ENCODE data around the gene GFI1.

DNA sequence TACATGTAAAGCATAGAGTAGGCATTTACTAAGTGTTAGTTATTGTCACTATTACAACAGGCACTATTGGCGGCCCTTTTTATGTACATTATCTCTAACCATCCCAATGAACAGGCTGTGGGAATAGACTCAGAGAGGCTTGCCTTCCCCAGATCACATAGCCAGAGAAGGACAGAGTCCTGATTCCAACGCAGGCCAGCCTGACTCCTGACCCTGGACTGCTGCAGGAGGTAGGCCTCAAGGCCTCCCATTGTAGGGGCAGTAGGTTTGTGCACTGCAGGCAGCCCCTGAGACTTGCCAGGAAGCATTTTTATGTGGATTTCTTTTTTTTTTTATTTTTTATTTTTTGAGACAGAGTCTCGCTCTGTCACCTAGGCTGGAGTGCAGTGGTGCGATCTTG, 6.4 kb upstream of the GFI1 start:
- TF ChIP-seq POLR2A (IDR thresholded peaks at IDR 0.05; ENCODE audit: low read depth, low read length) (no peak), EZH2 (IDR thresholded peaks at IDR 0.05; ENCODE audit: borderline replicate concordance, low read depth, low read length, severe bottlenecking) (no peak), GATA2 (IDR thresholded peaks at IDR 0.05; ENCODE audit: insufficient read depth, insufficient read length, low read depth, low read length) (no peak), POLR2AphosphoS5 (IDR thresholded peaks at IDR 0.05; ENCODE audit: insufficient read depth, low read depth, low read length) (no peak)
- TF ChIP-seq, protein P1, sequence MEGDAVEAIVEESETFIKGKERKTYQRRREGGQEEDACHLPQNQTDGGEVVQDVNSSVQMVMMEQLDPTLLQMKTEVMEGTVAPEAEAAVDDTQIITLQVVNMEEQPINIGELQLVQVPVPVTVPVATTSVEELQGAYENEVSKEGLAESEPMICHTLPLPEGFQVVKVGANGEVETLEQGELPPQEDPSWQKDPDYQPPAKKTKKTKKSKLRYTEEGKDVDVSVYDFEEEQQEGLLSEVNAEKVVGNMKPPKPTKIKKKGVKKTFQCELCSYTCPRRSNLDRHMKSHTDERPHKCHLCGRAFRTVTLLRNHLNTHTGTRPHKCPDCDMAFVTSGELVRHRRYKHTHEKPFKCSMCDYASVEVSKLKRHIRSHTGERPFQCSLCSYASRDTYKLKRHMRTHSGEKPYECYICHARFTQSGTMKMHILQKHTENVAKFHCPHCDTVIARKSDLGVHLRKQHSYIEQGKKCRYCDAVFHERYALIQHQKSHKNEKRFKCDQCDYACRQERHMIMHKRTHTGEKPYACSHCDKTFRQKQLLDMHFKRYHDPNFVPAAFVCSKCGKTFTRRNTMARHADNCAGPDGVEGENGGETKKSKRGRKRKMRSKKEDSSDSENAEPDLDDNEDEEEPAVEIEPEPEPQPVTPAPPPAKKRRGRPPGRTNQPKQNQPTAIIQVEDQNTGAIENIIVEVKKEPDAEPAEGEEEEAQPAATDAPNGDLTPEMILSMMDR (IDR thresholded peaks at IDR 0.05; ENCODE audit: extremely low read depth in 1 of 2, insufficient read depth in 1 of 2, low read depth in 1 of 2, low read length in 2 of 2): no peak
